Parathyroid adenoma (tissue), 2 donors: Measurements from ENCODE around the gene DENND1C.

Experiments
- H2AFZ ChIP-seq: fragments of 300-600 bp; sonication (generic); one replicate; pipeline ENCODE4 v1.7.0; 2017; ENCODE audit warnings: antibody characterized with exemption, mild to moderate bottlenecking
- H3K27ac ChIP-seq: fragments of 300-600 bp; sonication (generic); one replicate; pipeline ENCODE4 v1.7.0; 2017
- H3K27me3 ChIP-seq: fragments of 300-600 bp; sonication (generic); one replicate; pipeline ENCODE4 v1.7.0; 2017; ENCODE audit warnings: low read length; ENCODE audit not compliant: control insufficient read depth, insufficient read depth
- H3K36me3 ChIP-seq: fragments of 300-600 bp; sonication (generic); one replicate; pipeline ENCODE4 v1.7.0; 2017; ENCODE audit warnings: low read length; ENCODE audit not compliant: control insufficient read depth, insufficient read depth
- H3K4me1 ChIP-seq: fragments of 300-600 bp; sonication (generic); one replicate; pipeline ENCODE4 v1.7.0; 2017; ENCODE audit warnings: control low read depth
- H3K4me2 ChIP-seq: fragments of 300-600 bp; sonication (generic); one replicate; pipeline ENCODE4 v1.7.0; 2017; ENCODE audit warnings: low read length
- H3K4me3 ChIP-seq: fragments of 300-600 bp; sonication (generic); one replicate; pipeline ENCODE4 v1.7.0; 2017; ENCODE audit warnings: low read depth, low read length
- H3K79me2 ChIP-seq: fragments of 300-600 bp; sonication (generic); one replicate; pipeline ENCODE4 v1.7.0; 2017; ENCODE audit warnings: control low read depth
- H3K9ac ChIP-seq: fragments of 300-600 bp; sonication (generic); one replicate; pipeline ENCODE4 v1.7.0; 2017; ENCODE audit warnings: mild to moderate bottlenecking
- H3K9me3 ChIP-seq: fragments of 300-600 bp; sonication (generic); one replicate; pipeline ENCODE4 v1.7.0; 2017; ENCODE audit warnings: low read length; ENCODE audit not compliant: control insufficient read depth
- CTCF ChIP-seq: fragments of 300-600 bp; sonication (generic); IDR thresholded peaks from one replicate; pipeline ENCODE4 v1.7.0; 2017; ENCODE audit warnings: antibody characterized with exemption, mild to moderate bottlenecking
- donor health status: primary hyperparathyroidism.

DENND1C gene

DNA sequence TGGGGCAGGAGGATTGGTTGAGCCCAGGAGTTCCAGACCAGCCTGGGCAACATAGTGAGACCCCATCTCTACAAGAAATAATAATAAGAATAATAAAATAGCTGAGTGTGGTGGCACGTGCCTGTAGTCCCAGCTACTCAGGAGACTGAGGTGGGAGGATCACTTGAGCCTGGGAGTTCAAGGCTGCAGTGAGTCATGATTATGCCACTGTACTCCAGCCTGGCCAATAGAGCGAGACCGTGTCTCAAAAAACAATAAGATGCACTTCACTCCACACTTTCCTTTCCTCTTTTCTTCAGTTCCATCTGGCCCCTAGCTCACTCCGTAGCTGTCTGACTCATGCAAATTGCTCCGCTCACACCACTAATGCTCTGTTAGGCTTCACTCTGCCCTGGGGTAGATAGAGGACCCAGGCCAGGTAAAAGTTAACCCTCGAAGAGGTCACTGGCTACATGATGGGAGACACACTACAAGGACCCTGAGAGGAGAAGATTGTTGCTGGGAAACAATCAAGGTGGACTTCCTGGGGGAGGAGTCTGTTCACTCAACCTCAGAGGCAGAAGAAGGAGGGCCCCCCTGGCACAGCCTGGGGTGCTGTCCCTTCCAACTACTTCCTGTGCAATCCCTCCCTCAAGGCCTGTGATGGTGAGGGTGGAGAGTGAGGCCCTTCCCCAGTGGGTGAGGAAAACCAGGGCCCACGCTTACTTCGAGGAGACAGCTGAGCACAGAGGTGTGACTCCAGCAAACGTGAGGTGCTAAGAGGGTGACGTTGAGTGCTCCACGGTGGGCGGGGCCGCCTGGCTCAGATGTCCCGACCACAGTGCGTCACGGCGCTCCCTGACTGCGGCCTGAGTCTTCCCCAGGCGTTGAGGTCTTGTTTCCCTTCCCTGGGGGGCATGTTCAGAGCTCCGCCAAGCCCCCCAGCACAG is 40.4 kb upstream of the DENND1C start:
- Histone ChIP-seq H3K79me2 (no peaks in the 10 kb centered on the region), H3K9ac (no peak overlapping the region), H3K4me1 (no peaks in the 10 kb centered on the region), H3K27me3 (no peaks in the 10 kb centered on the region), H2AFZ (no peak overlapping the region), H3K36me3 (no peaks in the 10 kb centered on the region), H3K9me3 (no peaks in the 10 kb centered on the region), H3K27ac (no peak overlapping the region), H3K4me3 (no peak overlapping the region), H3K4me2 (no peak overlapping the region)
- no peak for TF ChIP-seq CTCF

GRCh38 chr19:6519289-6519688 is 37.7 kb upstream of the DENND1C start:
- TF ChIP-seq CTCF, result no peak
- H3K9me3 ChIP-seq, result no peaks in the 10 kb centered on the region

GRCh38 chr19:6518145-6518911 is 36.7 kb upstream of the DENND1C start:
- Histone ChIP-seq H3K27ac (no peak overlapping the region), H3K79me2 (no peaks in the 10 kb centered on the region), H3K9ac (no peak overlapping the region), H3K4me3 (no peak overlapping the region), H3K9me3 (no peaks in the 10 kb centered on the region), H3K4me2 (no peak overlapping the region), H3K4me1 (no peaks in the 10 kb centered on the region), H2AFZ (no peak overlapping the region), H3K36me3 (no peaks in the 10 kb centered on the region), H3K27me3 (no peaks in the 10 kb centered on the region)
- TF ChIP-seq CTCF, result no peak

More at GRCh38 chr19:6519289-6519688, 37.7 kb upstream of the DENND1C start:
- H3K27me3 ChIP-seq, result no peaks in the 10 kb centered on the region
- no peaks in the 10 kb centered on the region for H3K79me2 ChIP-seq
- no peak overlapping the region for H3K4me2 ChIP-seq
- H3K36me3 ChIP-seq, result no peaks in the 10 kb centered on the region
- H3K9ac ChIP-seq, result no peak overlapping the region
- no peak overlapping the region for H3K4me3 ChIP-seq
- no peak overlapping the region for H3K27ac ChIP-seq
- no peak overlapping the region for H2AFZ ChIP-seq
- H3K4me1 ChIP-seq, result no peaks in the 10 kb centered on the region

DNA sequence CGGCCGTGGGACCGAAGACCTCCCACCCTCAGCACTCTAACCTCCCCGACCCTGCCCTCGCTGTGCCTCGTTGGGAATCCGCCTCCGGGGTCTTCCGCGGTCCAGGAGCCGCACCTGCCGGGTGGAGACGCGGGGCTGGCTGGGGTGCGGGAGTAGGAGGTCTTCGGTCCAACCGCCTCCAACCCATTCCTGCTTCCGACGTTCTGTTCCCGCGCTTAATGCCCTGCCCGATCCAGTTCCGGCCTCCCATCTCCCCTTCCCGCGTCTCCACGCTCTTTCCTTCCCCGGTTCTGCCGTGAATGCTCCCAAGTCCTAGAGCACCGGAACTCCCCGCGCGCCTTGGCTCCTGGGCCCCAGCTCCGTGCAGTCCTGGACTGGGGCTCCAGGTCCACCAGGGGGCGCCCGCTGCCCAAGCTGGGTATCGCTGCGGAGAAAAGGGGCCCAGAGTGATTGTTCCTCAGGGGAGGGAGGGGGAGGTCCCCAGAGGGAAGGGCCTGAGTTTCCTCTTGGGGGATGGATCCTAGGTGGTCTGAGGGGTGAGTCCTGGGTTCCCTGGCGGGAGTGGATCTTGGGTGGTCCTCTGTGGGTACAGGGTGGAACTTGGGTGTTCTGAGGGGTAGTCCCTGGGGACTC is 35.2 kb upstream of the DENND1C start:
- peak overlapping the region; percentile 20 for H3K27ac ChIP-seq
- H3K79me2 ChIP-seq, result no peaks in the 10 kb centered on the region
- TF ChIP-seq CTCF, result peak; percentile 98
- no peaks in the 10 kb centered on the region for H3K27me3 ChIP-seq
- H3K4me2 ChIP-seq, result peak overlapping the region; percentile 77
- H2AFZ ChIP-seq, result peak overlapping the region; percentile 89
- no peaks in the 10 kb centered on the region for H3K4me1 ChIP-seq
- H3K36me3 ChIP-seq, result no peaks in the 10 kb centered on the region
- H3K9me3 ChIP-seq, result no peaks in the 10 kb centered on the region
- H3K9ac ChIP-seq, result no peak overlapping the region
- H3K4me3 ChIP-seq, result peak overlapping the region; percentile 60
